ENCODE results near the gene EHD1. TPM values are rescaled to one million over a fixed set of nuclear protein-coding genes. Genes with fewer than 3 reads are reported as not detected.

Gene EHD1
- polyA plus RNA-seq, 3 donors: 30.3 to 212 (median 48.4) TPM

- Mint-ChIP-seq H3K4me1 (peaks cover 97% of the 10 kb centered on the region), H3K4me3 (peak overlapping the region; percentile 68 to 73), H3K36me3 (peaks cover 72 to 82% of the 10 kb centered on the region in 2 donors), H3K27ac (peak overlapping the region; percentile 83 to 97 (median 90)), H3K9me3 (peaks cover 0 to 2% (median 0%) of the 10 kb centered on the region in 7 donors), H3K27me3 (ENCODE audit: low read depth in 3 of 3) (peaks cover 3 to 10% (median 3%) of the 10 kb centered on the region in 3 donors)
- peaks cover 54% of the 10 kb centered on the region for H3K79me2 ChIP-seq (ENCODE audit: insufficient read depth, low read length)
- peaks cover 24 to 28% of the 10 kb centered on the region in 2 donors for H3K36me3 ChIP-seq (replicated peaks in 1 of 2; ENCODE audit: control insufficient read depth in 1 of 2, insufficient read depth in 2 of 2, low read length in 2 of 2)
- DNase-seq: peak in 2 of 3 donors; percentile 40 to 65
- no peak for TF ChIP-seq CTCF (IDR thresholded peaks at IDR 0.05)
- peaks cover 98 to 100% of the 10 kb centered on the region in 2 donors for H3K4me1 ChIP-seq (ENCODE audit: control insufficient read depth in 1 of 2, insufficient read depth in 2 of 2, low read length in 2 of 2)
- 72% methylated on average over 11 of the region's 22 CpGs for WGBS (ENCODE audit: insufficient coverage)
- peak overlapping the region; percentile 65 for H3K9ac ChIP-seq (ENCODE audit: insufficient read depth, low read length, poor library complexity, severe bottlenecking)
- intact Hi-C loops (cut with micrococcal nuclease): loop anchor here (2.0 kb wide), 2 partner anchors 15 to 33 kb away; no protein-coding TSS in a partner anchor
- H2AFZ ChIP-seq (ENCODE audit: insufficient read depth, low read depth, low read length, poor library complexity, severe bottlenecking): no peak overlapping the region
- H3K4me3 ChIP-seq (replicated peaks in 1 of 3; ENCODE audit: low read depth in 2 of 3, low read length in 3 of 3): peak overlapping the region in 1 of 3 experiments; percentile 47
- peaks cover 54% of the 10 kb centered on the region for H4K20me1 ChIP-seq (ENCODE audit: insufficient read depth, low read length)
- no peaks in the 10 kb centered on the region for H3K27me3 ChIP-seq (ENCODE audit: control insufficient read depth in 2 of 2, insufficient read depth in 2 of 2, low read length in 2 of 2)
- peak overlapping the region; percentile 52 to 85 for H3K27ac ChIP-seq (ENCODE audit: low read depth in 1 of 2, low read length in 2 of 2)
- no peaks in the 10 kb centered on the region for H3K9me3 ChIP-seq (replicated peaks in 1 of 2; ENCODE audit: control insufficient read depth in 1 of 2, insufficient read depth in 1 of 2, low read length in 2 of 2)
- H3K4me2 ChIP-seq (replicated peaks; ENCODE audit: extremely low read depth, low read length, poor library complexity, severe bottlenecking): peak overlapping the region; percentile 48
Measured at GRCh38 chr11:64855596-64856304, 22.7 kb downstream of the EHD1 start.

- Histone ChIP-seq H4K20me1 (ENCODE audit: insufficient read depth, low read length) (peaks cover 49% of the 10 kb centered on the region), H3K4me3 (replicated peaks in 1 of 3; ENCODE audit: low read depth in 2 of 3, low read length in 3 of 3) (peak overlapping the region in 1 of 3 experiments; percentile 47), H3K36me3 (replicated peaks in 1 of 2; ENCODE audit: control insufficient read depth in 1 of 2, insufficient read depth in 2 of 2, low read length in 2 of 2) (peaks cover 24 to 28% of the 10 kb centered on the region in 2 donors), H3K9me3 (replicated peaks in 1 of 2; ENCODE audit: control insufficient read depth in 1 of 2, insufficient read depth in 1 of 2, low read length in 2 of 2) (no peaks in the 10 kb centered on the region), H2AFZ (ENCODE audit: insufficient read depth, low read depth, low read length, poor library complexity, severe bottlenecking) (no peak overlapping the region), H3K9ac (ENCODE audit: insufficient read depth, low read length, poor library complexity, severe bottlenecking) (peak overlapping the region; percentile 65), H3K27ac (ENCODE audit: low read depth in 1 of 2, low read length in 2 of 2) (peak overlapping the region; percentile 52 to 85), H3K79me2 (ENCODE audit: insufficient read depth, low read length) (peaks cover 44% of the 10 kb centered on the region), H3K27me3 (ENCODE audit: control insufficient read depth in 2 of 2, insufficient read depth in 2 of 2, low read length in 2 of 2) (no peaks in the 10 kb centered on the region), H3K4me1 (ENCODE audit: control insufficient read depth in 1 of 2, insufficient read depth in 2 of 2, low read length in 2 of 2) (peaks cover 89 to 91% of the 10 kb centered on the region in 2 donors), H3K4me2 (replicated peaks; ENCODE audit: extremely low read depth, low read length, poor library complexity, severe bottlenecking) (peak overlapping the region; percentile 48)
- H3K4me3 Mint-ChIP-seq: peak overlapping the region; percentile 58 to 73
- H3K27me3 Mint-ChIP-seq (ENCODE audit: low read depth in 3 of 3): peaks cover 3 to 10% (median 3%) of the 10 kb centered on the region in 3 donors
- H3K36me3 Mint-ChIP-seq: peaks cover 70 to 76% of the 10 kb centered on the region in 2 donors
- no peak for TF ChIP-seq CTCF (IDR thresholded peaks at IDR 0.05)
- peaks cover 88% of the 10 kb centered on the region for H3K4me1 Mint-ChIP-seq
- peaks cover 0 to 2% (median 0%) of the 10 kb centered on the region in 7 donors for H3K9me3 Mint-ChIP-seq
- H3K27ac Mint-ChIP-seq: peak overlapping the region; percentile 83 to 97 (median 90)
- peak; percentile 91 to 95 (median 92) for DNase-seq
- intact Hi-C loops (cut with micrococcal nuclease): loop anchor here in 1 of 2 donors (2.0 kb wide), 1 partner anchor 34 kb away; no protein-coding TSS in a partner anchor
- 86% methylated on average over 32 of the region's 45 CpGs for WGBS (ENCODE audit: insufficient coverage)
Measured at GRCh38 chr11:64854534-64855502, 23.6 kb downstream of the EHD1 start.

Measured in CD14-positive monocyte (primary cell).